Lung microvascular endothelial cell (primary cell): Measurements from ENCODE around the gene MMD2. TPM values are rescaled to one million over a fixed set of nuclear protein-coding genes. Genes with fewer than 3 reads are reported as not detected.
"Not testable (repeated sequence)": the region's sequence is repeated elsewhere in the genome, so short reads cannot be mapped to it uniquely, and the experiment has no call there.

ENCODE experiments used
- DNase-seq, 2 donors: peaks; one replicate each; pipeline versions ENCODE4 v3.0.0 to v3.0.0-alpha.2; 2010; ENCODE audit warnings: low read depth in 2 of 2
- total RNA-seq: library from RNA; depleted of rRNA; stranded (reverse); fragments of >200 nt; gene quantifications from 2 replicates; pipeline ENCODE4 v1.2.1, GENCODE V29; 2014

The MMD2 gene
- total RNA-seq, result not detected in 2 replicates

- DNase-seq, result no peak
Observed at GRCh38 chr7:4958477-4959301, at the start of gene MMD2. MMD2 (minus strand) TSS chr7:4959187; CDS start chr7:4959017, 170 bp downstream.

GRCh38 chr7:5005066-5005465, 46.1 kb upstream of the MMD2 start:
- DNase-seq, result peak in 1 of 2 donors; percentile 9

- DNase-seq, result no peak
Observed at GRCh38 chr7:5001911-5002310, 42.9 kb upstream of the MMD2 start.

- no peak for DNase-seq
Observed at GRCh38 chr7:5001003-5001402, 42.0 kb upstream of the MMD2 start.

GRCh38 chr7:4999369-4999950, 40.5 kb upstream of the MMD2 start:
- DNase-seq, result no peak

- no peak for DNase-seq
Observed at GRCh38 chr7:4998910-4999309, 39.9 kb upstream of the MMD2 start.

GRCh38 chr7:4998244-4998643, 39.3 kb upstream of the MMD2 start:
- DNase-seq, result no peak

GRCh38 chr7:4996696-4997222, 37.8 kb upstream of the MMD2 start:
- DNase-seq, result no peak

GRCh38 chr7:4995429-4995969, 36.5 kb upstream of the MMD2 start:
- no peak for DNase-seq

- no peak for DNase-seq
Observed at GRCh38 chr7:4993471-4993870, 34.5 kb upstream of the MMD2 start.

- DNase-seq, result not testable (repeated sequence)
Observed at GRCh38 chr7:4982741-4983140, 23.8 kb upstream of the MMD2 start.

- not testable (repeated sequence) for DNase-seq
Observed at GRCh38 chr7:4981295-4981890, 22.4 kb upstream of the MMD2 start.

- not testable (repeated sequence) for DNase-seq
Observed at GRCh38 chr7:4975626-4976025, 16.6 kb upstream of the MMD2 start.

GRCh38 chr7:4973728-4974198, 14.8 kb upstream of the MMD2 start:
- peak; percentile 91 to 94 for DNase-seq

- not testable (repeated sequence) for DNase-seq
Observed at GRCh38 chr7:4972446-4972845, 13.5 kb upstream of the MMD2 start.

GRCh38 chr7:4965295-4966022, 6.5 kb upstream of the MMD2 start:
- DNase-seq, result no peak

GRCh38 chr7:4964506-4964905, 5.5 kb upstream of the MMD2 start:
- DNase-seq, result no peak

- DNase-seq, result no peak
Observed at GRCh38 chr7:4962872-4963775, 4.1 kb upstream of the MMD2 start.

- no peak for DNase-seq
Observed at GRCh38 chr7:4960363-4960762, 1.4 kb upstream of the MMD2 start.

- DNase-seq, result no peak
Observed at GRCh38 chr7:4959893-4960292, 906 bp upstream of the MMD2 start.
